Large intestine (tissue), 3 donors: ENCODE data around the gene FCRL6. TPM values are rescaled to one million over a fixed set of nuclear protein-coding genes. Genes with fewer than 3 reads are reported as not detected.

Experiments
- DNase-seq, 2 donors: peaks; one replicate each; pipeline versions ENCODE4 v3.0.0 to v3.0.0-alpha.2; 2013
- H3K27ac ChIP-seq: one replicate; pipeline ENCODE4 v1.5.1; 2013; ENCODE audit warnings: low read length
- H3K27me3 ChIP-seq: 2 replicates; pipeline ENCODE4 v1.6.1; 2013; ENCODE audit warnings: low read length; ENCODE audit not compliant: control insufficient read depth, insufficient read depth
- H3K36me3 ChIP-seq: 2 replicates; pipeline ENCODE4 v1.6.1; 2013; ENCODE audit warnings: low read length; ENCODE audit not compliant: control insufficient read depth, insufficient read depth
- H3K4me1 ChIP-seq: one replicate; pipeline ENCODE4 v1.6.1; 2013; ENCODE audit warnings: low read length; ENCODE audit not compliant: control insufficient read depth, insufficient read depth
- H3K4me3 ChIP-seq: one replicate; pipeline ENCODE4 v1.5.1; 2013; ENCODE audit warnings: low read length
- H3K9me3 ChIP-seq: one replicate; pipeline ENCODE4 v1.6.1; 2013; ENCODE audit warnings: mild to moderate bottlenecking, low read depth, low read length, moderate library complexity; ENCODE audit not compliant: control insufficient read depth
- WGBS: methylation state at CpG from one replicate; pipeline ENCODE4 v1.1.5; 2013; ENCODE audit warnings: low lambda C conversion rate; ENCODE audit not compliant: insufficient coverage; 5-methylcytosine and 5-hydroxymethylcytosine counted together
- polyA plus RNA-seq: library from polyadenylated mRNA; unstranded; fragments of 120-200 nt; gene quantifications from one replicate; pipeline ENCODE4 v1.2.1, GENCODE V29; 2013

The FCRL6 gene
- polyA plus RNA-seq, 1 donor = 0.69 TPM

DNA sequence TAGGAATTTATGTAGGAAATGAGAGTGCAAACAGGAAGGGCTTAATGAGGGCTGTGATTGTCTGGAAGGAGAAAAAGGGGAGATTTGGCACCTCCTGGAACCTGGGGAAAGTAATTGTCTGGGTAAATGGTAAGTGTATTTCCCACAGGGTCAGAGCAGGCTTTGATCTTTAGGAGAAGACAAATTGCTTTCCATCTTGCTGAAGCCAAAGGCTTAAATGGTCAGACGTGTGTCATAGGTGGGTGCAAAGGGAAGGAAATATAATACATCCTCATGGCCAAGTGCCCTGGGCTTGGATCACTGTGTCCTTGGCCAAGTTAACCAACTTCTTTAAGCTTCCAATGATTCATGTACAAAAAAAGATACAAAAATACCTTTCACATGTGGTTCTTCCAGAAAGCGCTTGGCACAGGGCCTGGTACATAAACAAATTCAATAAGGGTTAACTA is 22.7 kb upstream of the FCRL6 start:
- WGBS = no CpG with 5 or more reads among the region's 2 CpGs
- Histone ChIP-seq H3K27me3 (no peaks in the 10 kb centered on the region), H3K36me3 (peaks cover 7% of the 10 kb centered on the region), H3K4me1 (no peaks in the 10 kb centered on the region), H3K4me3 (no peak overlapping the region), H3K9me3 (no peaks in the 10 kb centered on the region), H3K27ac (no peak overlapping the region)
- DNase-seq = no peak

DNA sequence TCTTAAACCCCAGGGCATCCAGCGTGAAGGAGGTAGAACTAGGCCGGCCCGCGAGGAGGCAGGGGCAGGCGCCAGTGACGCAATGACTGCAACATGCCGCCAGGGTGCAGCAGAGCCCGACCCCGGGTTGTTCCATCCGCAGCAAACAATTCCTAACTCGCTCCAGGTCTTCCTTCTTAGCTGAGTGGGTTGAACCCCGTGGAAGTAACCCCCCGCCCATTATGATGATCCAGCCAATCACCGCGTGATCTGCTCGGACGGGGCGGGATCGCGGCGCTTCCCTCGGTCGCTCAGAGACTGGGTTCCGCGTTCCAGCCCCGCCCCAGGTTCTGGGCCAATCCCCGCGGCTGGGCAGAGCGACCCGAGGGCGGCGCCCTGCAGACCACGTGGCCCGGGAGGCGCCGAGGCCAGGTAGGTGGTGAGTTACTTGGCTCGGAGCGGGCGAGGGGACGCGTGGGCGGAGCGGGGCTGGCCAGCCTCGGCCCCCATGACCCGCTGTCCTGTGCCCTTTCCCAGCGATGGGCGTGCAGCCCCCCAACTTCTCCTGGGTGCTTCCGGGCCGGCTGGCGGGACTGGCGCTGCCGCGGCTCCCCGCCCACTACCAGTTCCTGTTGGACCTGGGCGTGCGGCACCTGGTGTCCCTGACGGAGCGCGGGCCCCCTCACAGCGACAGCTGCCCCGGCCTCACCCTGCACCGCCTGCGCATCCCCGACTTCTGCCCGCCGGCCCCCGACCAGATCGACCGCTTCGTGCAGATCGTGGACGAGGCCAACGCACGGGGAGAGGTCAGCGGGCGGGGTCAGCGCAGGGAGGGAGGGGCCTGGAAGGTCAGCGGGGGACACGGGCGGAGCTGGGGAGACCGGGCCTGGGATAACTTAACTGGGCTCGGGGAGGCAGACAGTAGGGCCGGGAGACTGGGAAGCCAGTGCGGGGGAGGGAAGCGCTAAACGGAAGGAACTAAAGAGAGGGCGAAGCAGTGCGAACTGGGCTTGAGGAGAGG is 21.3 kb upstream of the FCRL6 start, which contains the start of gene DUSP23:
Gene DUSP23 (plus strand): TSS at position 380 of the 1,000 bp plus-strand sequence. CDS start 139 bp downstream, at position 519.
- H3K9me3 ChIP-seq = no peaks in the 10 kb centered on the region

DNA sequence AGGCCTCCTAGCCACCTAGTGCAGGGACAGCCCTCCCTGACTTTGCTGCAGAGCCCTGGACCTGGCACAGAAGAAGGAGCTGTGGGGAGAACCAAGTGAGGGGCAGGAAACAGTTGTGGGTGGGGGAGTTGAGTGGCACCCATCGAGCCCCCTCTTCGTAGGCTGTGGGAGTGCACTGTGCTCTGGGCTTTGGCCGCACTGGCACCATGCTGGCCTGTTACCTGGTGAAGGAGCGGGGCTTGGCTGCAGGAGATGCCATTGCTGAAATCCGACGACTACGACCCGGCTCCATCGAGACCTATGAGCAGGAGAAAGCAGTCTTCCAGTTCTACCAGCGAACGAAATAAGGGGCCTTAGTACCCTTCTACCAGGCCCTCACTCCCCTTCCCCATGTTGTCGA is 20.2 kb upstream of the FCRL6 start:
- no peak overlapping the region for H3K27ac ChIP-seq
- no peak for DNase-seq
- no peaks in the 10 kb centered on the region for H3K27me3 ChIP-seq
- WGBS = no CpG with 5 or more reads among the region's 12 CpGs
- H3K36me3 ChIP-seq = peaks cover 7% of the 10 kb centered on the region
- peak overlapping the region; percentile 70 for H3K4me3 ChIP-seq
- no peaks in the 10 kb centered on the region for H3K9me3 ChIP-seq
- no peaks in the 10 kb centered on the region for H3K4me1 ChIP-seq

More for the DNA sequence above, 21.3 kb upstream of the FCRL6 start, which contains the start of gene DUSP23:
- Histone ChIP-seq H3K27me3 (no peaks in the 10 kb centered on the region), H3K27ac (peak within 1 kb of the TSS; percentile 43), H3K4me3 (peak within 1 kb of the TSS; percentile 70), H3K4me1 (no peaks in the 10 kb centered on the region), H3K36me3 (peaks cover 7% of the 10 kb centered on the region)
- 0% methylated on average over 3 of the region's 88 CpGs for WGBS
- peak; percentile 99 for DNase-seq

DNA sequence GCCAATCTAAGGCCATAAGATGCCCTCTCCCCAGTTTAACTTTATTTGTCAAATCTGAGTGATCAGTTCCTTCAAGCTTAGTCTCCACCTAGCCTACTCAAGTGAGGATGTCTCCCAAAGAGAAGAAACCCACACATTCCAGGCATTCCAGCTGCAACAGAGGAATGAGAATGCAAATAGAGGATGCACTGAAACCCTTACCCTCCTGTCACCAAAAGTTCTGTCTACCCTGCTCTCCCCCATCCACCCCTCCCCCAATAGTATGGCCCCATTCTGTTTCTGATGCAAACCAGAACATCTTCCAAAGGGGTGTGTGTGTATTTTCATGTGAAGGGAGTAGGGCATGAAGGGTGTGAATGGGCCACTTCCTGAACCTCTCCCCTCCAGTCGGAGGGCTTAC is 18.4 kb upstream of the FCRL6 start:
- H3K36me3 ChIP-seq = peaks cover 7% of the 10 kb centered on the region
- H3K4me3 ChIP-seq = no peak overlapping the region
- no peak for DNase-seq
- no CpG with 5 or more reads among the region's 1 CpG for WGBS
- H3K4me1 ChIP-seq = no peaks in the 10 kb centered on the region
- no peaks in the 10 kb centered on the region for H3K27me3 ChIP-seq
- H3K27ac ChIP-seq = no peak overlapping the region
- H3K9me3 ChIP-seq = no peaks in the 10 kb centered on the region

DNA sequence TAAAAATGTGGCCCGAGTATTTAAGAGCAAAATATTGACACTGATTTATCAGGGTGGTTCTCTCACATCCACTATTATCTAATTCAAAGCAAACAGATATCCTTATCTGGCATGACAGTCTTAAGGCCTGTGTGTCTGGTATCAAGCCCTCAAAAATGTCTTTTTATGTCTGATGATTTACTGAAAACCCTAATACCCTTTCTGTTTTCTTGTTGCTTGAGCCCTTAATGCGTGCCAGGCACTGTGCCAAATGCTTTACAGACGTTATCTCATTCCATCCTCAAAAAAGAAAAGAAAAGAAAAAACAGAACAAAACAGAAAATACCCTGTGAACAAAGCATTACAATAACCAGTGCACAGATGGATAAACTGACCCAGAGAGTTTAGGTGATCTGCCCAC is 15.7 kb upstream of the FCRL6 start:
- no peaks in the 10 kb centered on the region for H3K9me3 ChIP-seq
- H3K4me3 ChIP-seq = no peak overlapping the region
- no peak overlapping the region for H3K27ac ChIP-seq
- 39% methylated on average over 3 of the region's 3 CpGs for WGBS
- peaks cover 7% of the 10 kb centered on the region for H3K36me3 ChIP-seq
- no peaks in the 10 kb centered on the region for H3K4me1 ChIP-seq
- no peak for DNase-seq
- no peaks in the 10 kb centered on the region for H3K27me3 ChIP-seq

DNA sequence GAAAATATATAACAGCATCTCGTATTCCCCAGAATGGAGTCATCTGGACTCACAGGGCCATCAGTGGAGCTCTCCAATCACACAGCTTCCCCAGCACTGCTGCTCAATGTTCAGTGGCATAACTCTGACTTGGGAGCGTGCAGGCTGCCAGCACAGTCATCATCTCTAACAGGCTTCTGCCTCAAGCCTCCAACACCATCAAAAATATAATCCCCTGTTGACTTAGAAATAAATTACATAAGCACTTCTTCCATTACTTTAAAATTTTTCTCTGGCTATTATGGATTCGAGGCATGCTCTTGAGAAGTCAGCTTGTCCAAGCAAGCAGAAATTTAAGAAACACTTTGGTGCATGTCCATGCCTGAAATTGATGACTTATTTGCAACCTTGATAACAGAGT is 15.2 kb upstream of the FCRL6 start:
- WGBS = no CpG with 5 or more reads among the region's 3 CpGs
- Histone ChIP-seq H3K4me3 (no peak overlapping the region), H3K9me3 (no peaks in the 10 kb centered on the region), H3K4me1 (no peaks in the 10 kb centered on the region), H3K27ac (no peak overlapping the region), H3K36me3 (peaks cover 6% of the 10 kb centered on the region), H3K27me3 (no peaks in the 10 kb centered on the region)
- no peak for DNase-seq

DNA sequence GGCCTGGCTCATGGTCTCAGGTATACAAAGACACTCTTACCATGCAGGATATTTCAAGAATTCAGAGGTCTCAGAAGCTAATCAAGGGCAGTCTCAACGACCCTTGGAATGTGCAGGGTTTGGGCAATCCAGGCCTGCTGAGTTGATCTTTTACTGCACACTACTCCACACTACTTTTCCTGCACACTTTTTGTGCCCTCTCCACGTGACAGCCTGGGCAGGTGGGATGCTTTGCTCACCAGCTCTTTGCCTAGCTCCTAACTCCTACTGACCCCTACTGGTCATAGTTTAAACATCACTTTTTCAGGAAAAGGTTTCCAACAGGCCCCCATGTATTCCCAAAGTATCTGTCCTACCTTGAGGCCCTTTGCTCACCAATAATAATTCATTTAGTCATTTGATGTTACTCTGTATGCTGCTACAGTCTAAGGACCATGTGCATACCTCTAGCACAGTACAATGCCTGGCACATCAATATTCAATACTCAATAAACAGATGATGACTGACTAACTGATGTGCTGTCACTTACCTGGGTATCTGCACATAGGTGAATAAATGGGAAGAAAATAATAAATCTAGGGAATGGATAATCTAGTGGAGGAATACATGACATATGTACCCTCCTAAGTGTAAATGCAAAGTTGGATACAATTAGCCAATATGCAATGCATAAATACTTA is 11.8 kb upstream of the FCRL6 start:
- Histone ChIP-seq H3K36me3 (no peaks in the 10 kb centered on the region), H3K4me1 (no peaks in the 10 kb centered on the region), H3K9me3 (no peaks in the 10 kb centered on the region), H3K27me3 (peaks cover 6% of the 10 kb centered on the region), H3K4me3 (no peak overlapping the region), H3K27ac (no peak overlapping the region)
- peak; percentile 52 to 63 for DNase-seq
- 0% methylated on average over 1 of the region's 2 CpGs for WGBS

DNA sequence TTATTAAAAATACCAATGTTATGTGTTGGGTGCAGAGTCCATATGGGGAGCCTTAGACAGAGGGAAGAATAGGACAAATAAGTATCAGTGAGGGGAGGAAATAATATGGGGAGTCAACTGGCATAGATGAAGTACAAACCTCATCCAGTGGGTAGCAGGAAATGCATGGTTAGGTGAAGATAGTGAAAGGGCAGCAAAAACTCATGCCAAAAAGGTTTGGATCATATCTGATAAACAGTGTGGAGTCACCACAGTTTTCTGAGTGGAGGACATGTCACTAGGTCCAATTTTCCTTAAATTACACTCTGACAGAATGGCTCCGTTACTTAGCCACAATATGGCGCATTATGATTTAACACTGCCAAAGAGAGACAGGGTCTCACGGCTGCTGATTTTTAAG is 11.1 kb upstream of the FCRL6 start:
- no CpG with 5 or more reads among the region's 3 CpGs for WGBS
- H3K4me1 ChIP-seq = no peaks in the 10 kb centered on the region
- H3K9me3 ChIP-seq = no peaks in the 10 kb centered on the region
- peaks cover 12% of the 10 kb centered on the region for H3K27me3 ChIP-seq
- no peak overlapping the region for H3K27ac ChIP-seq
- H3K4me3 ChIP-seq = no peak overlapping the region
- H3K36me3 ChIP-seq = no peaks in the 10 kb centered on the region
- DNase-seq = no peak

DNA sequence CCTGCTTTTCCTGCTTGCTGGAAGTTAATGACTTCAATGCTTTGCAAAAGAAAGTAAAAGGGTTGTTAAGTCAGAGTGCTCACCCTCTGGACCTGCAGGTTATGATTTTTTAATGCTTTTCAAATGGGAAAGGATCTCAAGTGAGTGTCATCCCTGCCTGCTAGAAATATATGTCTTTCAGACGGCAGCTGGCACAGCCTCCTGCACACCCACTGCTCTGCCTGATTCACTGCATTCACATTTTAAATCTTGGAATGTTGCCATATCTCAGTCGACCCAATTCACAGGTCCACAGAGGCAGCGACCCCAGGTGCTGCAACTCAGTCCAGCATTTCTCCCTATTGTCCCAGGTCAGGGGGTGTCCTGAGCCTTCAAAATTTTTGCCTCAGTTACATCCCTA is 10.7 kb upstream of the FCRL6 start:
- Histone ChIP-seq H3K4me1 (no peaks in the 10 kb centered on the region), H3K4me3 (no peak overlapping the region), H3K9me3 (no peaks in the 10 kb centered on the region), H3K36me3 (no peaks in the 10 kb centered on the region), H3K27ac (no peak overlapping the region), H3K27me3 (peaks cover 13% of the 10 kb centered on the region)
- DNase-seq = peak; percentile 14 to 25
- no CpG with 5 or more reads among the region's 3 CpGs for WGBS

DNA sequence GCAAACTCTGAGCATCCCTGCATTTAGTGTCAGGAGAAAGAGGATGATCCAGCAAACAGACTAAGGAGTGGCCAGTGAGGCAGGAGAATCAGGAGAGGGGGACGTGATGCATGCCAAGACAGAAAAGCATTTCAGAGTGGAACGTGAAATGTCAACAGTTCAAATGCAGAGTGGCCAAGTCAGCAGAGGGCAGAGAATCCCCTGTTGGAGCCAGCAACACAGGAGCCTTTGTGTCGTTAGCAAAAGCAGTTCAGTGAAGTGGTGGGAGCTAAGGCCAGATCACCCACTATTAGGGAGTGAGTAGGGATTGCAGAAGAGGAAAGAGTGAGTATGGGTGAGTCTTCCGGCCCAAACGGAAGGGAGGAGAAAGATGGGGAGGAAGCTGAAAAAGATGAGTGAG is 6.6 kb upstream of the FCRL6 start:
- no peaks in the 10 kb centered on the region for H3K4me1 ChIP-seq
- no peak overlapping the region for H3K27ac ChIP-seq
- WGBS = 36% methylated on average over 2 of the region's 5 CpGs
- H3K9me3 ChIP-seq = no peaks in the 10 kb centered on the region
- H3K36me3 ChIP-seq = no peaks in the 10 kb centered on the region
- no peak for DNase-seq
- H3K27me3 ChIP-seq = peaks cover 17% of the 10 kb centered on the region
- no peak overlapping the region for H3K4me3 ChIP-seq
